HG03558 (cell line): ENCODE measurements around the gene CDKN2B-AS1.

Experiments
- ATAC-seq: cut with Tn5 transposase; IDR thresholded peaks from one replicate; pipeline ENCODE4 v1.9.1; 2021; ENCODE audit warnings: moderate number of reproducible peaks; ENCODE audit not compliant: unreplicated experiment; ENCODE audit errors: extremely low read depth

CDKN2B-AS1 gene

DNA sequence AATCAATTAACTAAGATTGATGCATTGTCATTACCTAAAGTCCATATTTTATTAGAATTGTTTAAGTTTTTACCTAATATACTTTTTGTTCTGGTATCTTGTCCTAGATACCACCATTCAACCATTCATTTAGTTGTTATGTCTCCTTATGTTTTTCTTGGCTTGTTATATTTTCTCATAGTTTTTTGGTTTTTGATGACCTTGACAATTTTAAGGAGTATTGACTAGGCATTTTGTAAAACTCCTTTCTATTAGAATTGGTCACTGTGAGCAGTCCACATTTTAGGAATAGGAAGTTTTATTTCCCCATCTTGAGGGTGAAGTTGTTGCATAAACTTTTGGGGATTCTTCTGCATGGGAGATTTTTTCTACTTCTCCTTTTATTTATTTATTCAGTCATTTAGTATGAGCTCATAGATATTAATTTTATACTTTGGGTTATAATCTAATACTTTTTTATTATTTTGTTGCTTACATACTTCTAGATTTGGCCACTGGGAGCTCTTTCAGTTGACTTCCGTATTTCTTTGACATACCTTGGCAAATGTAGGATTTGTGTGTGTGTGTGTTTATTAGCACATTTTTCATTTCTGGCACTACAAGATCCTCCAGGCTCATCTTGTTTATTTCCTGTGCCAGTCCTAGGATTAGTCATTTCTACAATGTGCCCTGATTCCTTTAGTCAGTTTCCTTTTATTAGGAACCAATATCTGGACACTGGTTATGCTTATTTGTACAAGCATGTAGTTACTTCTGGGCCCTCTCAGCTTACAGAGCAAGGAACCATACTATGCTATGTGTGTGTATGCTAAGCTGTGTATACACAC, 149.4 kb downstream of the CDKN2B-AS1 start:
- ATAC-seq: no peak

- no peak for ATAC-seq
Measured at GRCh38 chr9:22146604-22147003, 152.0 kb downstream of the CDKN2B-AS1 start.

DNA sequence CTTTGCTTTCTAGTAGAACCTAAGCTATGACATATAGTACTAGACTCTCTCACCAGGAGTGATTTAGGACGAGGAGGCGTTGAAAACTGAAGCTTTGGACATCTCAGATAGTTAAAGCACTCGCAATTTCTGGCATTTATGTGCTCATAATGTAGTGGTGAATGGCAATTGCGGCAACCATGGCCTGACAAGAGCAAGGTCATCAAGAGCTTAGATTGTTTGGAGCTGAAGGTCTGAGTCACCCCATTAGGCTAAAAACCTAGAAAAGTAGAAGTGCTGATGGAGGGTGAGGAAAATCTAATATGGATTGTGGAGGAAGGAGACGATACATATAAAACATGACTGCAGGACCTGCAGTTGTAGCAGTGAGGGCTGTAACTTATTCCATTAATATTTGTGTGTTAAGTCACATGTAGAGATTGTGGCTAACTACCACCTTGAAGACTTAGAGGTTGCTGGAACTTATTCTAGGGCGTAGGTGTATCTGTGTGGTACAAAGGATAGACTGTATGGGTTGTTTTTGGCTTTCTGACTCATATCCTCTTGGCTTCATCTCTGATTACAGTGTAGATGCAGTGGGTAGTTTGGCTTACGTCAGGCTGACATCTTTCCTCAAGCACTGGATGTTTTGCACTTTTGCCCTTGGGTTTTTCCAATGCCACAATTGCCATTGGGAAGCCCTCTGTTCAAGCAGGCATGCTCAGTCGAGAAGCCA, 153.4 kb downstream of the CDKN2B-AS1 start:
- no peak for ATAC-seq

DNA sequence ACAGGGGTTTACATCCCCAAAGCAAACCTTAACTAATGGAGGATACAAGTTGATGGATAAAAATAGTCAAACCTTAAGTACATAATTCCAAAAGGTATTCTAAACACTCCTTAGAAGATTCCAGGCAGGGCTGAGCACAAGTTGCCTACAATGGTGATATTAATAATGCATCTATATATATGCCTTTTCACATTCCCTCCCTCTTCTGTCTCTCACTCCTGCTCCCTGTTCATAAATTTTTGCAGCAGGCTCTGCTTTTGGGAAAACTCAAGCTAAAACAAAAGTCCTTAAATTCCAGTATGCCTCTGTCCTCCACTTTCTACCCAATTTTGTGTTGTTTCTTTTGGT, 153.9 kb downstream of the CDKN2B-AS1 start:
- no peak for ATAC-seq

DNA sequence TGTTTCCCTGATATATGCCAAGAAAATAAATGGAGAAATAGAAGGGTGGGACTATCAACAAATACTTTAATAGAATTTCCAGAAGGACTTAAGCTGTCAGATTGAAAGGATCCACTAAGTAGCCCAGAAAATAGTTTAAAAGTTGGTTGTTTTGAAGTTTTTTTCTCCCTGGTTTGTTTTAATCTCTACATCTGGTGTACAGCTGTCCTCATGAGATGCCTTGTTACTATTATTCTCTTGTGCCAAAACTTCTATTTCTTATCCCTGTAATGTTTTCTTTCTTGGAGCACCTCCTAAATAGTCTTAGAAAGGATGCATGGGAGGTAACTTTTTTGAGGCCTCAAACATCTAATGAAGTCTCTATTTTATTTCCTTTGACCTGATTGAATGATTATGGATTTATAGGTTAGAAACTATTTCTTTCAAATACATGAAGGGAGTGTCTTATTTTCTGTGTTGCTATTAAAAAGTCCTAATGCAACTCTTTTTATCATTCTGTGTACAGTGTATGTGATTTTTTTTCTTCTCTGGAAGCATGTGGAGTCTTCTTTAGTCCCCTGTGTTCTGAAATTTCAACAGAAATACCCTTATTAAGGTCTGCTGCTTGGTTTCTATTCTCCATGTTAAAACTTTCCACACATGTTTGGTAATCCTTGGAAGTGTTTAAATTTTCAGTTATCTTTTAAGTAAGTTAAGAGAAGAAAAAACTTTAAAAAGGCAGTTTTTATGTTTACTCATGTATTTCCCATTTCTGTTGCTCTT, 154.5 kb downstream of the CDKN2B-AS1 start:
- no peak for ATAC-seq

GRCh38 chr9:22154064-22154463, 159.5 kb downstream of the CDKN2B-AS1 start:
- ATAC-seq: no peak

GRCh38 chr9:22156586-22156985, 162.0 kb downstream of the CDKN2B-AS1 start:
- ATAC-seq: no peak

GRCh38 chr9:22157276-22157675, 162.7 kb downstream of the CDKN2B-AS1 start:
- no peak for ATAC-seq

GRCh38 chr9:22157828-22158227, 163.2 kb downstream of the CDKN2B-AS1 start:
- ATAC-seq: no peak

DNA sequence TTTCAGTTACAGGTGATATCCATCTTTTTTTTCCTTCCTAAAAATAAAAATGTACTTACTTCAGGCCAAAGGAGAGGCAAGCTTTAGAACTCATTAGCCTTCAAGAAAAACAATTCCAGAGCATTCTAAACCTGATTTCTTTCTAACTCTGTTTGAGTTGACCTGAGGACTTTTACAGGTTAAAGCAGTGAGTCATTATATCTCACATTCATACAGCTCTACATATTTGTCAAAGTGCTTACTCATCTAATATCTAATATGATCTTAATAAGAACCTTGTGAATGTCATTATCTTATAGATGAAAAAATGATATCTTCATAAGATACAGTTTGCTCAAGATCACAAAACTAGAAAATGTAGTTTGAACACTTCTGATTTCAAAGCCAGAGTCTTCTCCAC, 163.7 kb downstream of the CDKN2B-AS1 start:
- ATAC-seq: no peak

- no peak for ATAC-seq
Measured at GRCh38 chr9:22158927-22159346, 164.3 kb downstream of the CDKN2B-AS1 start.

DNA sequence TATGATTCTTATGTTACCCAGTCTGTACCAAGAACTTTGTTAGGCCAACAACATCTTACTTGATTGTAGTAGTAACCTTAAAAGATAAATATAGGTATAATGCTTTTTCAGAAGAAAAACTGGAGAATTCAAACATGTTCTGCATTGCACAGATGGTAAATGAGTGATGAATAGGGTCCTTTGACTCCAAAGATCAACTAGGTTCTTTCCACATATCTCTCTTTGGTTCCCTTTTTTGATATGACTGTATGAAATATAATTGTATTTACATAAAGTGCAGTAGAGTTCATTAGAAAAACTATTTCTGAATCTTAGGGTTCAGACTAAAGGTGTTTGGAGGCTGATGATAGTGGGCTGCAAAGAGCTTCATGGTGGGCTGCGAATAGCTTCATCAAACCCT, 165.0 kb downstream of the CDKN2B-AS1 start:
- ATAC-seq: no peak

DNA sequence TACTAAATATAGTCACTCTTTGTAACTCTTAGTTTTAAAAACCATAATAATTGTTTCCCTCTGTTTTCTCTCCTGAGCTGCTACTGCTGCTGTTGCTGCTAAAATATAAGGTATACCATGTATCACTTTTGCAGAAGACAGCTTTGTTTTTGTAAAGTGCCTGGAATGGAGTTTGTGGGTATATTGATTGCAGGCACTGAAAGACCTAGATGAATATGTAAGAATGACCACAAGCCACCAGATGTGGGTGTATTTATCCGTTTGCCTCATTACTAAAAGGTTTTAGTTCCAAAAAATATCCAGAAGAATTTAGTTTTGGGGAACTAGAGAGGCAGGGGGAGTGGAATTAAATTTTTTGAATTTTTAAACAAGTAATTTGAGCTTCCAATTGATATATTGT, 165.6 kb downstream of the CDKN2B-AS1 start:
- ATAC-seq: no peak

- ATAC-seq: no peak
Measured at GRCh38 chr9:22165144-22165543, 170.6 kb downstream of the CDKN2B-AS1 start.

GRCh38 chr9:22169243-22169642, 174.7 kb downstream of the CDKN2B-AS1 start:
- ATAC-seq: no peak

- ATAC-seq: no peak
Measured at GRCh38 chr9:22169727-22170503, 175.3 kb downstream of the CDKN2B-AS1 start.
